ENCODE data around the gene PIGU.

- no peak for TF ChIP-seq CTCF (IDR thresholded peaks at IDR 0.05)
- no peak for TF ChIP-seq ZFX (IDR thresholded peaks at IDR 0.05; ENCODE audit: borderline replicate concordance)
Measured at GRCh38 chr20:34547844-34548613, 128.9 kb downstream of the PIGU start.
